ENCODE data around the gene RBPJL.

The RBPJL gene

GRCh38 chr20:45303586-45304463, 2.8 kb upstream of the RBPJL start:
- no peaks in the 10 kb centered on the region for H3K36me3 Mint-ChIP-seq
- no peak overlapping the region for H3K4me3 Mint-ChIP-seq
- no peak for ATAC-seq (replicated peaks)
- H3K4me1 Mint-ChIP-seq, result no peaks in the 10 kb centered on the region
- no peak for DNase-seq
- no peaks in the 10 kb centered on the region for H3K9me3 Mint-ChIP-seq
- H3K27ac Mint-ChIP-seq, result no peak overlapping the region
- H3K27me3 Mint-ChIP-seq, result peaks cover 70 to 80% of the 10 kb centered on the region in 2 donors

GRCh38 chr20:45304464-45304999, 2.1 kb upstream of the RBPJL start:
- Mint-ChIP-seq H3K27me3 (peaks cover 71 to 82% of the 10 kb centered on the region in 2 donors), H3K27ac (no peak overlapping the region)

GRCh38 chr20:45305262-45305661, 1.4 kb upstream of the RBPJL start:
- H3K9me3 Mint-ChIP-seq, result no peaks in the 10 kb centered on the region
- H3K4me1 Mint-ChIP-seq, result peaks cover 3 to 5% of the 10 kb centered on the region in 2 donors
- H3K27me3 Mint-ChIP-seq, result peaks cover 72 to 82% of the 10 kb centered on the region in 2 donors
- DNase-seq (no peak), ATAC-seq (replicated peaks) (no peak)
- H3K36me3 Mint-ChIP-seq, result no peaks in the 10 kb centered on the region
- no peak overlapping the region for H3K27ac Mint-ChIP-seq
- no peak overlapping the region for H3K4me3 Mint-ChIP-seq

More at GRCh38 chr20:45304464-45304999, 2.1 kb upstream of the RBPJL start:
- no peak for ATAC-seq (replicated peaks)
- no peak overlapping the region for H3K4me3 Mint-ChIP-seq
- H3K36me3 Mint-ChIP-seq, result no peaks in the 10 kb centered on the region
- no peaks in the 10 kb centered on the region for H3K9me3 Mint-ChIP-seq
- H3K4me1 Mint-ChIP-seq, result no peaks in the 10 kb centered on the region
- no peak for DNase-seq

- no peak overlapping the region for H3K4me3 Mint-ChIP-seq
- peaks cover 0 to 2% of the 10 kb centered on the region in 2 donors for H3K36me3 Mint-ChIP-seq
- ATAC-seq (replicated peaks), result no peak
- H3K27me3 Mint-ChIP-seq, result peaks cover 77 to 94% of the 10 kb centered on the region in 2 donors
- H3K4me1 Mint-ChIP-seq, result peaks cover 13 to 21% of the 10 kb centered on the region in 2 donors
- no peaks in the 10 kb centered on the region for H3K9me3 Mint-ChIP-seq
- DNase-seq, result no peak
- H3K27ac Mint-ChIP-seq, result no peak overlapping the region
These were observed 518 bp downstream of the RBPJL start for GRCh38 chr20:45307076-45307640.

GRCh38 chr20:45308117-45308778, 1.6 kb downstream of the RBPJL start, which contains the start of gene MATN4:
Gene MATN4 (minus strand): TSS chr20:45308299. CDS start chr20:45305582, 2,717 bp downstream.
- peaks cover 68 to 90% of the 10 kb centered on the region in 2 donors for H3K27me3 Mint-ChIP-seq
- ATAC-seq (replicated peaks) (peak in 1 of 2 donors; percentile 29), DNase-seq (no peak)
- H3K27ac Mint-ChIP-seq, result no peak within 1 kb of the TSS
- no peaks in the 10 kb centered on the region for H3K9me3 Mint-ChIP-seq
- peaks cover 13 to 21% of the 10 kb centered on the region in 2 donors for H3K4me1 Mint-ChIP-seq
- H3K4me3 Mint-ChIP-seq, result no peak within 1 kb of the TSS
- peaks cover 0 to 2% of the 10 kb centered on the region in 2 donors for H3K36me3 Mint-ChIP-seq

GRCh38 chr20:45309075-45309474, 2.4 kb downstream of the RBPJL start:
- Mint-ChIP-seq H3K27me3 (peaks cover 68 to 90% of the 10 kb centered on the region in 2 donors), H3K36me3 (peaks cover 0 to 2% of the 10 kb centered on the region in 2 donors), H3K9me3 (no peaks in the 10 kb centered on the region), H3K4me1 (peaks cover 13 to 21% of the 10 kb centered on the region in 2 donors), H3K27ac (no peak overlapping the region), H3K4me3 (no peak overlapping the region)
- ATAC-seq (replicated peaks) (no peak), DNase-seq (no peak)

GRCh38 chr20:45311589-45312211, 5.1 kb downstream of the RBPJL start:
- Mint-ChIP-seq H3K9me3 (no peaks in the 10 kb centered on the region), H3K4me1 (peaks cover 15 to 35% of the 10 kb centered on the region in 2 donors), H3K27ac (no peak overlapping the region), H3K4me3 (no peak overlapping the region), H3K27me3 (peaks cover 76 to 91% of the 10 kb centered on the region in 2 donors), H3K36me3 (peaks cover 0 to 2% of the 10 kb centered on the region in 2 donors)
- peak; percentile 86 to 87 for ATAC-seq (replicated peaks)
- DNase-seq, result peak; percentile 51

- Mint-ChIP-seq H3K27me3 (peaks cover 79 to 93% of the 10 kb centered on the region in 2 donors), H3K9me3 (no peaks in the 10 kb centered on the region), H3K4me1 (peaks cover 19 to 41% of the 10 kb centered on the region in 2 donors), H3K4me3 (no peak overlapping the region), H3K36me3 (peaks cover 0 to 2% of the 10 kb centered on the region in 2 donors), H3K27ac (no peak overlapping the region)
- DNase-seq, result no peak
- ATAC-seq (replicated peaks), result no peak
These were observed 5.6 kb downstream of the RBPJL start for GRCh38 chr20:45312241-45312640.

GRCh38 chr20:45313065-45313695, 6.5 kb downstream of the RBPJL start:
- Mint-ChIP-seq H3K36me3 (peaks cover 0 to 2% of the 10 kb centered on the region in 2 donors), H3K4me1 (peaks cover 23 to 49% of the 10 kb centered on the region in 2 donors), H3K27me3 (peaks cover 74 to 93% of the 10 kb centered on the region in 2 donors), H3K27ac (no peak overlapping the region), H3K4me3 (no peak overlapping the region), H3K9me3 (no peaks in the 10 kb centered on the region)
- DNase-seq (no peak), ATAC-seq (replicated peaks) (no peak)

GRCh38 chr20:45313943-45314342, 7.3 kb downstream of the RBPJL start:
- Mint-ChIP-seq H3K27ac (no peak overlapping the region), H3K4me1 (peaks cover 29 to 56% of the 10 kb centered on the region in 2 donors), H3K4me3 (no peak overlapping the region), H3K36me3 (peaks cover 0 to 2% of the 10 kb centered on the region in 2 donors), H3K27me3 (peaks cover 68 to 87% of the 10 kb centered on the region in 2 donors), H3K9me3 (no peaks in the 10 kb centered on the region)
- ATAC-seq (replicated peaks), result no peak
- DNase-seq, result no peak

- DNase-seq (no peak), ATAC-seq (replicated peaks) (no peak)
- Mint-ChIP-seq H3K4me3 (no peak overlapping the region), H3K9me3 (no peaks in the 10 kb centered on the region), H3K36me3 (no peaks in the 10 kb centered on the region), H3K27me3 (peaks cover 53 to 70% of the 10 kb centered on the region in 2 donors), H3K4me1 (peaks cover 29 to 57% of the 10 kb centered on the region in 2 donors), H3K27ac (no peak overlapping the region)
These were observed 9.0 kb downstream of the RBPJL start for GRCh38 chr20:45315672-45316071.

- H3K4me1 Mint-ChIP-seq, result peaks cover 28 to 57% of the 10 kb centered on the region in 2 donors
- H3K27ac Mint-ChIP-seq, result no peak overlapping the region
- H3K4me3 Mint-ChIP-seq, result peak overlapping the region in 1 of 2 donors; percentile 41
- ATAC-seq (replicated peaks), result no peak
- H3K36me3 Mint-ChIP-seq, result peaks cover 0 to 2% of the 10 kb centered on the region in 2 donors
- DNase-seq, result no peak
- peaks cover 45 to 62% of the 10 kb centered on the region in 2 donors for H3K27me3 Mint-ChIP-seq
- peaks cover 0 to 1% of the 10 kb centered on the region in 2 donors for H3K9me3 Mint-ChIP-seq
These were observed 9.8 kb downstream of the RBPJL start for GRCh38 chr20:45316150-45317080.
